HG03064 (cell line): ENCODE data around the gene SETSIP.
"Not testable (repeated sequence)": the region's sequence is repeated elsewhere in the genome, so short reads cannot be mapped to it uniquely, and the experiment has no call there.

Experiments used
- ATAC-seq: cut with Tn5 transposase; IDR thresholded peaks from one replicate; pipeline ENCODE4 v1.9.1; 2021; ENCODE audit warnings: low read depth; ENCODE audit not compliant: unreplicated experiment

Gene SETSIP

DNA sequence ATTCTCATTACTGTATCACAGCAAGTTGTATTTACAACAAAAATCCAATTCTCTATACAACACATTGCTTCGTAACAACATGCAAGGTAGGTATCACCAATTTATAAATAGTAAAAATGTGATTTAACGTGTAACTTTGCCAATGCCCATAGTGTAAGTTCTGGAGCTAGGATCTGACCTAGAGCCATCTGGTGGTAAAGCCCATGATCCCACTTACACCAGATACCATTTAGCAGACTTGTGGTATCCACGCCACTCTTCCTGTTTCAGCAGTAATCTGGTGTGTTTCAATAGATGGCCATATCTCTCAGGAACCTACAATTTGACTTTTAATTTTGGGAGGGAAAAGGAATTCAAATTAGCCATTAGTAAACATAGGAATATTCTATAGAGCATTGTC is 10.2 kb downstream of the SETSIP start:
- no peak for ATAC-seq

DNA sequence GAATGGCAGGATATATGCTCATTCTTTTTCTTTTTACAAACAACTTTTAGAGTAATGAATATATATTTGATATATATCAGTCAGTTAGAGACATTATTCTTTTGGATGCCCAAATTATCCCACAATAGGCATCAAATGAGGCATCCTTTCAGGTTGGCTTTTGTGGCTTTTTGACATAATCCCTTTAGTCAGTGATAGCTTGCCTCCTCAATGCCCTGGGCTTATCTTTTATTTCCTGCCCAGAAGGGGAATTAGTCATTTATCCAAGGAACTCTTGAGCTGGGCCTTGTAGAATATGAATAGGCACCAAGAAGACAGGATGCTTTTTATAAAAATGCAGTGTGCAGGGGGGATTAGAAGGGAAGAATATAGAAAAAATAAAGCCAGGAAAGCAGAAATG is 23.3 kb downstream of the SETSIP start:
- ATAC-seq: no peak

DNA sequence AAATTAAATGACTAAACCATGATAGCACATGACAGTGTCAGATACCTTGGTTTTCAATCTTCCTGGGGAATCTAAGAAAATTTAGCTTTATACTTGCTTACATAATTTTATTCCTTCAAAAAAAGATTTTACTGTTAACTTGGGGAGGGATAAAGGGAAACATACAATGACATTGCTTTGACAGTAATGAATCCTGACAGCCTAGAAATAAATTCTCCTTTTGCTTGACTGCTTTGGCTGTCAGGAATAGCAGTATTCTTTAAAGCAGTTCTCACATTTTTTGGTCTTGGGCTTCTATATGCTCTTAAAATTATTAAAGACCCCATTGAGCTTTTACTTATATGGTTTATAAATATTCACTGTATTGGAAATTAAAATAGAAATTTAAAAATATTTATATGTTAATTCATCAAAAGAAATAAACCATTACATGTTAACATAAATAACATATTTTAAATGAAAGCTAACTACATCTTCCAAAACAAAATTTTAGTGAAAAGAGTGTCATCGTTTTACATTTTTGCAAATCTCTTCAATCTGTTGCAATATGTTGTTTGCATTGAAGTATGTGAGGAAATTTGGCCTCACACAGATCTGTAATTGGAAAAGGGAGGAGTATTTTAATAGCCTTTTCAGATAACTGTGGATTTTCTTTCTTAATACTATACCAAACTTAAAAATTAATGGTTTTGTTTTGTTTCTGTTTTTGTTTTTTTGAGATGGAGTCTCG is 29.3 kb downstream of the SETSIP start:
- no peak for ATAC-seq

DNA sequence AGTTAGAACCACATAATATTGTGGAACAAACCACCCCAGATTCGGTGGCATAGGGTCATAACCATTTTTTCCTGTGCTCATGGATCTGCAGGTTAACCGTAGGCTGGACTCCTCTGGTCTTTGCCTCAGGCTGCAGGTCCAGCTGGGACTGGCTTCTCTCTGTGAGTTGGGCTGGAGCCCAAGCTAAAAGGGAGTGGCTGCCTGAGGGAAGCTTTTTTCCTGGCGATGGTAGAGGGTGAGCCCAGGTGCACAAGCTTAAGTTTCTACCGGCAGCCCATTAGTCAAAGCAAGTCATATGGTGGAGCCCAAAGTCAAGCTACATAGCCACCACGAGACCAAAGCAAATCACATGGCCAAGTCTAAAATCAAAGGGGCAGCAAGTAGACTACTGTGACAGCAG is 31.6 kb downstream of the SETSIP start:
- ATAC-seq: no peak

DNA sequence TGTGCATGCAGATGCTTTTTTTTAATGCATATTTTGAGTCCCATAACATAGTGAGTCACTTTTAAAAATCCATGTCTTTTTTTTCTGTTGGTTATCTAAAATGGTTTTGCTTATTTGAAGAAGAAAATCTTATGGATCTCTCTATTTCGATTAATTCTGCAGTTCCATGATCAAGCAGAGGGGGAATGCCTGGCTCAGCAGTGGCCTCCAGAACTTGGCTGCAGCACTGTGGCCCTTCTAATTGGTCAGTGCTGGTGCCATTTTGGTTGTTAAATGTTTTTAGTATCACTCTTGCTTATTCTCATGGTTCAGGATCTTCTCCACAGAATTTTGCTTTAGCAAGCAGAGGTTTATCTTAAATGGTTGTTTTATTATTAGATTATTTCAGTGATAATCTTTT is 34.2 kb downstream of the SETSIP start:
- ATAC-seq: no peak

DNA sequence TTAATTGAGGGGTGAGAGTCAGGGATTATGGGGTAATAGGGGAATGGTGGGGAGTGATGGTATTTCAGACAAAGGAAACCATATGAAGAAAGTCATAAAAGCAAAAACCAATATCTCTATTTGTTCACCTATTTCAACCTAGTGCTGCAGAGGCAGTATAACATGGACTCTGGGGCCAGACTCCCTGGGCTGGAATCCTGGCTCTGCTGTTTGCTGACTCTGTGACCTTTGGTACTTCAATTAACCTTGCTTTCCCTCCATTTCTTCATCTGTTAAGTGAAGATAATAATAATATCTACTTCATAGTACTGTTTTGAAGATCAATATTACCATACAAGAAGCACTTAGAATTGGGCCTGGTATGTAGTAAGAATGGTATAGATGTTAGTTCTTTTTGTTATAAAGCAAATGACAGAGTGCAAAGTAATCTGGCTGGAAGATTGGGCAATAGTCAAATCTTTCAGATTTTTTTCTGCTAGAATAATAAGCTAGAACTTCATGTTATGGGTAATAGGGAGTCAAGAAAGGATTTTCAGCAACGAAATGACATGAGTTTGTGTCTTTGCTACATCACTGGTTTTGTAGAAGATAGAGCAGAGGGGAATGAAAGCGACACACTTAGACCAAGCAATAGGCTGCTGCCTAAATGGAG is 36.4 kb downstream of the SETSIP start:
- no peak for ATAC-seq

DNA sequence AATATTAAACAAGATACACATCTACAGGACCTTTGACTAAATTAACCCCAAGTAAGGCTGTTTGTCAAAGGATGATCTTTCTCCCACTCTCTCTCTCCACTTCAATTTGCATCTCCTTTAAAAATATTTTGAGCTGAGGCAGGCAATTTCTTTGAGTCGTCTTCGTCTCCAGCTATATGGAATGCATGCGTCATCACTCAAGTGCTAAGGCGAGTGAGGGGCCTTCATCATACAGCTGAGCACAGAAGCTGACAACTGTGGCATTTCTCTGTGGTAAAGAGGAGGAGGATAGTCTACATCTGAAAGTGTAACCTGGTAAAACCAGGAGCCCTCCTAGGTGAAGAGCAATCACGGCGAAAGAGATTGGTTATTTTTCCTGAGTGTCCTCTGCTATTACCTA is 37.8 kb downstream of the SETSIP start:
- no peak for ATAC-seq

DNA sequence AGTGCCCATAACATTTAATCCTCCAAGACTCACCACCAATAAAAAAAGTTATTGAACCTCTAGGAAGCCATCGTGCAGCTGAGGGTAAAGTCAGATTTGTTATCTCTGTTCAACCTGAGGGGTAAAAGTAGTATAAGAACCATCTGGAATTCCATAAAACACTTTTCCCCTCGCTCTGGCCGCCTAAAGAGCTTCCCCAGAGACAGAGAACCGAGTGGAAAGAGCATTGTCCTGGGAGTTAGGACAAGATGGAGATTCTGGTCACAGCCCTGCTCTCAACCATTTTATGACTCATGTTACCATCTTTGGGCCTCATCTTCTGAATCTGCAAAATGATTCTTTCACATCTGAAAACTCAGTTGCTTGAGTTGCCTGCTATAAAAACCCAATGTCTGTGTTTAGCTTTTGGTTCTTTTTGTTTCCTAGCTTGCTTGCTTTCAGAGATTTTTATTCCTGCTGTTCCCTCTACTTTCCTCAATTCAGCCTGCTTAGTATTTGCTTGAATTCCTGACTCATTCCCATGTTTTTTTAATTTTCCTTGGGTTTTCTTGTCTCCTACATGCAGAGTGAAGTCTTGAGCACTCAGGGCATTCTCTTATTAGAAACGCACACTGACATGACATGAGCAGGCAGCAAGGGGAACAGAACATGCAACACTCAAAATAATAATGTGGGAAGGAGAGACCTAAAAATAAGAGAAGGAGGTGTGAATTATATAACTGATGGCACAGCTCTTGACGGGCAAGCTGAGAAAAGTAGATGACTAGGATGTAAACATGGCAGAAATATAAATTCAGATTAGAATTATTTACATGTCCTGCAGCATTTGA is 43.7 kb downstream of the SETSIP start:
- ATAC-seq: no peak

DNA sequence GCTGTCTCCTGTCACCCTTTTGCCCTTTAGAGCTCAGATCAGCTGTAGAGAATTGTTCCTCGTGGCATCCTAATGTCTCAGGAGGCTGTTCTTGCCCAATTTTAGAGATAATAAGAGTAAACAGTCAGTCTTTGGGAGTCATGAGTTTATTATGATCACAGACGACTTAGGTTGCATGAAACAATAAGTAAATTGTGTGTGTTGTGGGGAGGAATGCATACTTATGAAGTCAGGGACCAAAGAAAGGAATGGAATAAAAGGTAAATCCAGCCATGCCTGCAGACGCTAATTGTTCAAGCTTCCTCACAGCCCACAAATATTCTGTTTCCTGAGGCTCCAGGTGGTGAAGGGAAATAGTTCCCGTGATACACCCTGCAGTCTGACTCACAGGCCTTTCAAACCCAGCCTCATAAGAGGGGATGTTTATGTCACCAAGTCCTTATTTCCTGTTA is 44.5 kb downstream of the SETSIP start:
- no peak for ATAC-seq

DNA sequence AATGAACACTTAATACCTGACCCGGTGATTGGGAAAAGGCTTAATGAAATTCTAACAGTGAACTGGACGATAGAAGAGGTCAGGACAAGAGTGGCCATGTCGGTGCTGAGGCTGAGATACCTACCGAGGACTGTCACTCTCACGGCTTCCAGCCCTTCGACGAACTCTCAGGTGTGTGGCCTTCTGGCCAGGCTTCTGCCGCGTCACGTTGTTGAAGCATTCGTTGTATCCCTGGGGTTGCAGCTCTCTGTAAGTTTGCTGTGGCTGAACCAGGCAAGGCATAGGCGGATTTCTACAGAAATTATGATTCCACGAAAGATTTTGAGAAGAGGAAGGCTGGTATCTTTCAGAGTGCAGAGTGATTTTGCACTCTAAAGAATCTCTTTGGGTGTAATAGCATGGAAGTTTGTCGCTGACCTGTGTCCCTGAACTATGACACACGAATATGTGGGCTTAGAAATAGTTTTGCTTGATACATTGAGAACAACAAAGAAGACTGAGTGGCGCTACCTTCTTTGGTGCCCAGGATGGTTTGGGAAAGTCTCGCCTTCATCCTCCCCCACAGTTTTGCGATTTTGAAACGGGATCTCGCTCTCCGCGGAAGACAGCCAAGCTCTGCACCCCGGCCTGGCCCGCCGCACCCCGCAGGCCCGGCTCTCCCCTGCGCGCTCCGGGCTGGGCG is 45.8 kb downstream of the SETSIP start:
- ATAC-seq: no peak

DNA sequence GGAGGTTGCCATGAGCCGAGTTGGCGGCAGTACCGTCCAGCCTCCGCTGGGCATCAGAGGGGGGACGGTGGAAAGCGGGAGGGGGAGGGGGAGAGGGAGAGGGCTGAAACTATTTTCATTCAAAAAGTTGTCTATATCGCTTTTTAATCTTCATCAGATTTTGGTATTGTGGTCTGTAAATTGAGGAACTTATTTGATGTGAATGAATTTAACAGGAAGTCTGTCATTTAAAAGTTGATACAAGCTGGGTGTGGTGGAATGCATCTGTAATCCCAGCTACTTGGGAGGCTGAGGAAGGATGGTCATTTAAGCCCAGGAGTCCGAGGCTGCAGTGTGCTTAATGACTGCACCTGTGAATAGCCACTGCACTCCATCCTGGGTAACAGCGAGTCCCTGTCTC is 48.4 kb downstream of the SETSIP start:
- no peak for ATAC-seq

DNA sequence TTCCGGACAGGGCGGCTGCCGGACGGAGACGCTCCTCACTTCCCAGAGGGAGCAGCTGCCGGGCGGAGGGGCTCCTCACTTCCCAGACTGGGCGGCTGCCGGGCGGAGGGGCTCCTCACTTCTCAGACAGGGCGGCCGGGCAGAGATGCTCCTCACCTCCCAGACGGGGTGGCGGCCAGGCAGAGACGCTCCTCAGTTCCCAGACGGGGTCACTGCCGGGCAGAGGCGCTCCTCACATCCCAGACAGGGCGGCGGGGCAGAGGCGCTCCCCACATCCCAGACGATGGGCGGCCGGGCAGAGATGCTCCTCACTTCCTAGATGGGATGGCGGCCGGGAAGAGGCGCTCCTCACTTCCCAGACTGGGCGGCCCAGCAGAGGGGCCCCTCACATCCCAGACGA is 49.2 kb downstream of the SETSIP start:
- ATAC-seq: not testable (repeated sequence)
